ENCODE data around the gene ATP6V1B1.
A peak's percentile ranks its signal among the peaks of the same experiment; 100 is the strongest.

- TF ChIP-seq CTCF (conservative IDR thresholded peaks at IDR 0.05; ENCODE audit: low read depth, low read length) (peak; percentile 92), EZH2 (IDR thresholded peaks at IDR 0.05; ENCODE audit: low read length, unreplicated experiment) (no peak)
Observed at GRCh38 chr2:70946832-70947442, 11.2 kb downstream of the ATP6V1B1 start.

Data from PC-3 (cell line).